Esophagus squamous epithelium (tissue), 4 donors: ENCODE measurements around the gene MYO19.

Experiments
- POLR2A ChIP-seq, 4 donors: fragments of 450-650 bp; IDR thresholded peaks; one replicate each; pipeline ENCODE4 v1.6.1; 2017; ENCODE audit warnings: antibody characterized with exemption in 4 of 4, mild to moderate bottlenecking in 4 of 4, moderate library complexity in 3 of 4
- TF ChIP-seq, protein P1 (sequence below), 6 experiments: fragments of 450-650 bp in 4 of 6; fragments of 200-600 bp in 2 of 6; sonication (generic) in 2 of 6; IDR thresholded peaks; one replicate each; pipeline ENCODE4 v1.5.1; 2016 to 2019; ENCODE audit warnings: antibody characterized with exemption in 6 of 6, mild to moderate bottlenecking in 4 of 6, moderate library complexity in 4 of 6

DNA sequence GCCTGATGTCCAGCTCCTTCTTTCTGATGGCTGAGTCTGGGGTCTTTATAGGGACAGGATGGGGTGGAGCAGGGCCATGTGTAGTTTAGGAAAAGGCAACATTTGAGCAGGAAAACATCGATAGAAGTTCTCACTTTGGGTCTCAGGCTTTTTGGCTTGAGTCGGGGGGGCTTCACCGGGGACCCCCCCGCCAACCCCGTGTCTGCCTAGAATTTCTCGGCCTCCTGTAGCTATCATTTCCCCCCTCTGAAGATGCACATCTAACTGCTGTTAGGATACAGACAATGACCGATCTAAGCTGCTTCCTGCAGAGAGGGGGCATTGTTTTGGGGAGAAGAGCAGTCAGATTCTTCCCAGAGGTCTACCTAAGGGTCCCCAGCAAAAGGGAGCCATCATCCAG, 64.9 kb downstream of the MYO19 start:
- TF ChIP-seq, protein P1, sequence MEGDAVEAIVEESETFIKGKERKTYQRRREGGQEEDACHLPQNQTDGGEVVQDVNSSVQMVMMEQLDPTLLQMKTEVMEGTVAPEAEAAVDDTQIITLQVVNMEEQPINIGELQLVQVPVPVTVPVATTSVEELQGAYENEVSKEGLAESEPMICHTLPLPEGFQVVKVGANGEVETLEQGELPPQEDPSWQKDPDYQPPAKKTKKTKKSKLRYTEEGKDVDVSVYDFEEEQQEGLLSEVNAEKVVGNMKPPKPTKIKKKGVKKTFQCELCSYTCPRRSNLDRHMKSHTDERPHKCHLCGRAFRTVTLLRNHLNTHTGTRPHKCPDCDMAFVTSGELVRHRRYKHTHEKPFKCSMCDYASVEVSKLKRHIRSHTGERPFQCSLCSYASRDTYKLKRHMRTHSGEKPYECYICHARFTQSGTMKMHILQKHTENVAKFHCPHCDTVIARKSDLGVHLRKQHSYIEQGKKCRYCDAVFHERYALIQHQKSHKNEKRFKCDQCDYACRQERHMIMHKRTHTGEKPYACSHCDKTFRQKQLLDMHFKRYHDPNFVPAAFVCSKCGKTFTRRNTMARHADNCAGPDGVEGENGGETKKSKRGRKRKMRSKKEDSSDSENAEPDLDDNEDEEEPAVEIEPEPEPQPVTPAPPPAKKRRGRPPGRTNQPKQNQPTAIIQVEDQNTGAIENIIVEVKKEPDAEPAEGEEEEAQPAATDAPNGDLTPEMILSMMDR (IDR thresholded peaks at IDR 0.05) = no peak
- TF ChIP-seq POLR2A (IDR thresholded peaks at IDR 0.05) = no peak
